HAP-1 (cell line): ENCODE measurements around the gene ADAMTS13.

Experiments
- DNase-seq, 2 experiments: peaks; one replicate each; pipeline ENCODE4 v3.0.0-alpha.2; 2016 to 2020; ENCODE audit warnings: low spot score in 2 of 2
- H3K27me3 ChIP-seq: fragments of 250-450 bp; sonication (Bioruptor Pico); 2 replicates; pipeline ENCODE4 v1.5.1; 2020; ENCODE audit warnings: low read depth, mild to moderate bottlenecking, moderate library complexity
- H3K36me3 ChIP-seq: fragments of 250-450 bp; sonication (Bioruptor Pico); replicated peaks from 2 replicates; pipeline ENCODE4 v1.5.1; 2020; ENCODE audit warnings: mild to moderate bottlenecking
- H3K4me1 ChIP-seq: fragments of 250-450 bp; sonication (Bioruptor Pico); 2 replicates; pipeline ENCODE4 v1.5.1; 2020; ENCODE audit warnings: mild to moderate bottlenecking
- H3K4me3 ChIP-seq: fragments of 250-450 bp; sonication (Bioruptor Pico); 2 replicates; pipeline ENCODE4 v1.5.1; 2020; ENCODE audit warnings: mild to moderate bottlenecking, moderate library complexity
- H3K9me3 ChIP-seq: fragments of 250-450 bp; sonication (Bioruptor Pico); 2 replicates; pipeline ENCODE4 v1.5.1; 2020; ENCODE audit warnings: mild to moderate bottlenecking, moderate library complexity
- in situ Hi-C: fragments of 300-500 bp; cut with MboI; formaldehyde crosslinking; loops from 3 replicates; pipeline ENCODE4 v1.14.3; 2020; ENCODE audit warnings: low sequenced_read_pairs, inconsistent platforms, mixed read lengths

Gene ADAMTS13

GRCh38 chr9:133502112-133502511 lies 79.9 kb downstream of the ADAMTS13 start:
- in situ Hi-C loops = no loop called here
- Histone ChIP-seq H3K4me1 (no peaks in the 10 kb centered on the region), H3K4me3 (no peak overlapping the region), H3K36me3 (no peaks in the 10 kb centered on the region), H3K27me3 (no peaks in the 10 kb centered on the region), H3K9me3 (peaks cover 5% of the 10 kb centered on the region; the same call in 1 of the 2 replicates)
- no peak for DNase-seq

- Histone ChIP-seq H3K27me3 (peaks cover 6% of the 10 kb centered on the region), H3K4me3 (no peak overlapping the region), H3K9me3 (peaks cover 5% of the 10 kb centered on the region; the same call in 1 of the 2 replicates), H3K36me3 (no peaks in the 10 kb centered on the region), H3K4me1 (no peaks in the 10 kb centered on the region)
- in situ Hi-C loops = no loop called here
- DNase-seq = no peak
Measured at GRCh38 chr9:133505186-133505830, 83.1 kb downstream of the ADAMTS13 start.

GRCh38 chr9:133505901-133506652 lies 83.9 kb downstream of the ADAMTS13 start:
- Histone ChIP-seq H3K4me1 (no peaks in the 10 kb centered on the region), H3K9me3 (peaks cover 5% of the 10 kb centered on the region; the same call in 1 of the 2 replicates), H3K36me3 (no peaks in the 10 kb centered on the region), H3K27me3 (peaks cover 6% of the 10 kb centered on the region), H3K4me3 (no peak overlapping the region)
- no peak for DNase-seq
- in situ Hi-C loops = no loop called here

- peaks cover 6% of the 10 kb centered on the region for H3K27me3 ChIP-seq
- H3K4me1 ChIP-seq = no peaks in the 10 kb centered on the region
- H3K4me3 ChIP-seq = no peak overlapping the region
- in situ Hi-C loops = no loop called here
- peaks cover 2% of the 10 kb centered on the region; the same call in 1 of the 2 replicates for H3K9me3 ChIP-seq
- no peaks in the 10 kb centered on the region for H3K36me3 ChIP-seq
- DNase-seq = no peak
Measured at GRCh38 chr9:133506653-133507038, 84.5 kb downstream of the ADAMTS13 start.

- DNase-seq = no peak
- Histone ChIP-seq H3K4me3 (no peak overlapping the region), H3K9me3 (no peaks in the 10 kb centered on the region), H3K36me3 (no peaks in the 10 kb centered on the region), H3K27me3 (peaks cover 6% of the 10 kb centered on the region), H3K4me1 (no peaks in the 10 kb centered on the region)
- in situ Hi-C loops = no loop called here
Measured at GRCh38 chr9:133507246-133507965, 85.2 kb downstream of the ADAMTS13 start.

GRCh38 chr9:133508046-133508445 lies 85.9 kb downstream of the ADAMTS13 start:
- in situ Hi-C loops = no loop called here
- DNase-seq = no peak
- Histone ChIP-seq H3K27me3 (peaks cover 6% of the 10 kb centered on the region), H3K36me3 (no peaks in the 10 kb centered on the region), H3K9me3 (no peaks in the 10 kb centered on the region), H3K4me3 (no peak overlapping the region), H3K4me1 (no peaks in the 10 kb centered on the region)
